Trophoblast cell (in vitro differentiated cells and primary cell): ENCODE measurements around the gene MEGF10.

Experiments
- DNase-seq, 2 donors: peaks; one replicate each; pipeline ENCODE4 v3.0.0-alpha.2; 2016
- H2AFZ ChIP-seq: 2 replicates; pipeline ENCODE4 v1.6.1; 2013; ENCODE audit warnings: low read length, moderate library complexity, mild to moderate bottlenecking; ENCODE audit not compliant: insufficient read depth, poor library complexity
- H2AK5ac ChIP-seq: 2 replicates; pipeline ENCODE4 v1.6.1; 2013; ENCODE audit warnings: mild to moderate bottlenecking, low read length
- H2BK120ac ChIP-seq: 2 replicates; pipeline ENCODE4 v1.6.1; 2013; ENCODE audit warnings: low read length, mild to moderate bottlenecking, moderate library complexity; ENCODE audit not compliant: insufficient read depth, poor library complexity
- H2BK12ac ChIP-seq: 2 replicates; pipeline ENCODE4 v1.6.1; 2013; ENCODE audit warnings: mild to moderate bottlenecking, low read length, moderate library complexity
- H2BK5ac ChIP-seq: 2 replicates; pipeline ENCODE4 v1.6.1; 2013; ENCODE audit warnings: low read length, low read depth, moderate library complexity, mild to moderate bottlenecking; ENCODE audit not compliant: poor library complexity
- H3K14ac ChIP-seq: 2 replicates; pipeline ENCODE4 v1.6.1; 2013; ENCODE audit warnings: mild to moderate bottlenecking, low read length
- H3K18ac ChIP-seq: 2 replicates; pipeline ENCODE4 v1.6.1; 2013; ENCODE audit warnings: mild to moderate bottlenecking, low read length
- H3K23ac ChIP-seq: 2 replicates; pipeline ENCODE4 v1.6.1; 2013; ENCODE audit warnings: low read length
- H3K27ac ChIP-seq: 2 replicates; pipeline ENCODE4 v1.5.1; 2013; ENCODE audit warnings: low read depth, mild to moderate bottlenecking, inconsistent platforms, low read length, moderate library complexity
- H3K27me3 ChIP-seq: 2 replicates; pipeline ENCODE4 v1.6.1; 2013; ENCODE audit warnings: inconsistent platforms, mild to moderate bottlenecking, low read length, moderate library complexity; ENCODE audit not compliant: insufficient read depth
- H3K36me3 ChIP-seq, 2 experiments: 1 replicate in 1 of 2; 2 replicates in 1 of 2; pipeline ENCODE4 v1.6.1; 2013; ENCODE audit warnings: low read length in 2 of 2, mild to moderate bottlenecking in 2 of 2, moderate library complexity in 1 of 2; ENCODE audit not compliant: insufficient read depth in 2 of 2, control insufficient read depth in 1 of 2
- H3K4ac ChIP-seq: 2 replicates; pipeline ENCODE4 v1.6.1; 2013; ENCODE audit warnings: low read depth, mild to moderate bottlenecking, low read length, moderate library complexity
- H3K4me1 ChIP-seq, 2 experiments: 1 replicate in 1 of 2; 2 replicates in 1 of 2; pipeline ENCODE4 v1.6.1; 2013; ENCODE audit warnings: low read length in 2 of 2, mild to moderate bottlenecking in 2 of 2, moderate library complexity in 1 of 2; ENCODE audit not compliant: insufficient read depth in 2 of 2, control insufficient read depth in 1 of 2
- H3K4me2 ChIP-seq: 2 replicates; pipeline ENCODE4 v1.6.1; 2013; ENCODE audit warnings: inconsistent platforms, mild to moderate bottlenecking, low read length, moderate library complexity
- H3K4me3 ChIP-seq: 2 replicates; pipeline ENCODE4 v1.5.1; 2013; ENCODE audit warnings: mild to moderate bottlenecking, low read depth, low read length, inconsistent platforms
- H3K79me1 ChIP-seq: one replicate; pipeline ENCODE4 v1.6.1; 2013; ENCODE audit warnings: low read length
- H3K79me2 ChIP-seq: 2 replicates; pipeline ENCODE4 v1.6.1; 2013; ENCODE audit warnings: low read length, mild to moderate bottlenecking; ENCODE audit not compliant: control insufficient read depth, insufficient read depth, poor library complexity
- H3K9ac ChIP-seq: 2 replicates; pipeline ENCODE4 v1.6.1; 2013; ENCODE audit warnings: mild to moderate bottlenecking, low read length
- H3K9me3 ChIP-seq: 2 replicates; pipeline ENCODE4 v1.6.1; 2013; ENCODE audit warnings: low read depth, mild to moderate bottlenecking, control low read depth, inconsistent platforms, low read length; ENCODE audit not compliant: insufficient read depth
- H4K12ac ChIP-seq: 2 replicates; pipeline ENCODE4 v1.6.1; 2013; ENCODE audit warnings: low read depth, mild to moderate bottlenecking, low read length, moderate library complexity
- H4K8ac ChIP-seq: 2 replicates; pipeline ENCODE4 v1.6.1; 2013; ENCODE audit warnings: low read depth, mild to moderate bottlenecking, low read length, moderate library complexity
- H4K91ac ChIP-seq: one replicate; pipeline ENCODE4 v1.6.1; 2013; ENCODE audit warnings: low read depth, mild to moderate bottlenecking, low read length, moderate library complexity
- WGBS: extraction: QIAGEN DNeasy Blood & Tissue Kit; methylation state at CpG from one replicate; pipeline ENCODE4 v1.1.7; 2013; ENCODE audit warnings: missing lambda C conversion rate; ENCODE audit not compliant: insufficient read length, insufficient coverage; ENCODE audit errors: extremely low coverage; 5-methylcytosine and 5-hydroxymethylcytosine counted together

The MEGF10 gene

GRCh38 chr5:127423173-127423798, 132.7 kb downstream of the MEGF10 start:
- H3K36me3 ChIP-seq = no peaks in the 10 kb centered on the region
- H4K8ac ChIP-seq = no peak overlapping the region
- H3K9ac ChIP-seq = no peak overlapping the region
- H3K9me3 ChIP-seq = no peaks in the 10 kb centered on the region
- no peak overlapping the region for H2BK5ac ChIP-seq
- no peak overlapping the region for H3K27ac ChIP-seq
- no peak overlapping the region for H2BK120ac ChIP-seq
- no peaks in the 10 kb centered on the region for H3K79me2 ChIP-seq
- WGBS = no CpG with 5 or more reads among the region's 4 CpGs
- no peak for DNase-seq
- H3K18ac ChIP-seq = no peak overlapping the region
- no peak overlapping the region for H4K12ac ChIP-seq
- H3K14ac ChIP-seq = no peak overlapping the region
- no peak overlapping the region for H3K23ac ChIP-seq
- H3K4me1 ChIP-seq = peaks cover 10 to 16% of the 10 kb centered on the region in 2 experiments
- H3K4ac ChIP-seq = no peak overlapping the region
- no peaks in the 10 kb centered on the region for H3K27me3 ChIP-seq
- no peak overlapping the region for H3K4me2 ChIP-seq
- H4K91ac ChIP-seq = no peak overlapping the region
- H3K4me3 ChIP-seq = no peak overlapping the region
- H3K79me1 ChIP-seq = no peaks in the 10 kb centered on the region
- no peak overlapping the region for H2BK12ac ChIP-seq
- H2AK5ac ChIP-seq = no peak overlapping the region
- no peak overlapping the region for H2AFZ ChIP-seq

- Histone ChIP-seq H2BK120ac (no peak overlapping the region), H3K18ac (no peak overlapping the region), H3K4ac (no peak overlapping the region), H2BK12ac (no peak overlapping the region), H2AK5ac (no peak overlapping the region), H3K27me3 (no peaks in the 10 kb centered on the region), H3K4me3 (no peak overlapping the region), H3K4me2 (peak overlapping the region; percentile 1), H4K91ac (no peak overlapping the region), H3K23ac (no peak overlapping the region), H3K36me3 (no peaks in the 10 kb centered on the region), H3K79me1 (no peaks in the 10 kb centered on the region), H2AFZ (no peak overlapping the region), H4K8ac (no peak overlapping the region), H2BK5ac (no peak overlapping the region), H4K12ac (no peak overlapping the region), H3K9me3 (no peaks in the 10 kb centered on the region), H3K14ac (no peak overlapping the region), H3K9ac (no peak overlapping the region), H3K79me2 (no peaks in the 10 kb centered on the region), H3K27ac (no peak overlapping the region), H3K4me1 (peaks cover 10 to 16% of the 10 kb centered on the region in 2 experiments)
- no CpG with 5 or more reads among the region's 4 CpGs for WGBS
- DNase-seq = peak in 1 of 2 donors; percentile 61
These were observed 134.4 kb downstream of the MEGF10 start for GRCh38 chr5:127425037-127425436.

- H2BK12ac ChIP-seq = no peak overlapping the region
- DNase-seq = no peak
- no peak overlapping the region for H2AK5ac ChIP-seq
- H3K4ac ChIP-seq = no peak overlapping the region
- no peaks in the 10 kb centered on the region for H3K36me3 ChIP-seq
- H3K9me3 ChIP-seq = no peaks in the 10 kb centered on the region
- peaks cover 10 to 16% of the 10 kb centered on the region in 2 experiments for H3K4me1 ChIP-seq
- H2AFZ ChIP-seq = no peak overlapping the region
- H3K27ac ChIP-seq = no peak overlapping the region
- no peak overlapping the region for H3K18ac ChIP-seq
- no peaks in the 10 kb centered on the region for H3K79me2 ChIP-seq
- WGBS = no CpG with 5 or more reads among the region's 1 CpG
- H3K27me3 ChIP-seq = no peaks in the 10 kb centered on the region
- H4K12ac ChIP-seq = no peak overlapping the region
- H4K91ac ChIP-seq = no peak overlapping the region
- no peak overlapping the region for H3K4me3 ChIP-seq
- H3K9ac ChIP-seq = no peak overlapping the region
- H2BK5ac ChIP-seq = no peak overlapping the region
- no peak overlapping the region for H2BK120ac ChIP-seq
- no peak overlapping the region for H3K4me2 ChIP-seq
- H3K79me1 ChIP-seq = no peaks in the 10 kb centered on the region
- H3K23ac ChIP-seq = no peak overlapping the region
- no peak overlapping the region for H4K8ac ChIP-seq
- H3K14ac ChIP-seq = no peak overlapping the region
These were observed 135.3 kb downstream of the MEGF10 start for GRCh38 chr5:127425868-127426267.

GRCh38 chr5:127426661-127427060, 136.1 kb downstream of the MEGF10 start:
- Histone ChIP-seq H3K4ac (no peak overlapping the region), H3K27ac (no peak overlapping the region), H3K18ac (no peak overlapping the region), H3K4me3 (no peak overlapping the region), H3K36me3 (no peaks in the 10 kb centered on the region), H2BK120ac (no peak overlapping the region), H2BK12ac (no peak overlapping the region), H3K27me3 (no peaks in the 10 kb centered on the region), H3K23ac (no peak overlapping the region), H4K8ac (no peak overlapping the region), H4K12ac (no peak overlapping the region), H4K91ac (no peak overlapping the region), H2AK5ac (no peak overlapping the region), H3K4me1 (peaks cover 10 to 16% of the 10 kb centered on the region in 2 experiments), H3K79me2 (no peaks in the 10 kb centered on the region), H3K79me1 (no peaks in the 10 kb centered on the region), H3K4me2 (no peak overlapping the region), H2AFZ (no peak overlapping the region), H3K14ac (no peak overlapping the region), H3K9ac (no peak overlapping the region), H2BK5ac (no peak overlapping the region), H3K9me3 (no peaks in the 10 kb centered on the region)
- no peak for DNase-seq
- no CpG with 5 or more reads among the region's 2 CpGs for WGBS
